Natural killer cell (primary cell): ENCODE data around the gene OR1F1. TPM values are rescaled to one million over a fixed set of nuclear protein-coding genes. Genes with fewer than 3 reads are reported as not detected.

Experiments
- ATAC-seq, 3 donors: fragments of 150-1000 bp in 2 of 3; fragments of 200-7000 bp in 1 of 3; cut with Tn5 transposase; 1 replicate in 1 of 3; 2 replicates in 2 of 3; pipeline ENCODE4 v1.10.0; 2021; ENCODE audit warnings: mild to moderate bottlenecking in 2 of 3, moderate library complexity in 2 of 3
- DNase-seq, 2 donors: peaks; one replicate each; pipeline versions ENCODE4 v3.0.0 to v3.0.0-alpha.2; 2013 to 2021; ENCODE audit warnings: mixed read lengths in 1 of 2
- H3K27ac ChIP-seq: one replicate; pipeline ENCODE4 v1.5.1; 2013; ENCODE audit warnings: mild to moderate bottlenecking, low read length
- H3K27me3 ChIP-seq: one replicate; pipeline ENCODE4 v1.6.1; 2013; ENCODE audit warnings: low read length; ENCODE audit not compliant: control insufficient read depth, insufficient read depth
- H3K36me3 ChIP-seq: one replicate; pipeline ENCODE4 v1.6.1; 2013; ENCODE audit warnings: low read length; ENCODE audit not compliant: control insufficient read depth, insufficient read depth
- H3K4me1 ChIP-seq: one replicate; pipeline ENCODE4 v1.6.1; 2013; ENCODE audit warnings: low read length; ENCODE audit not compliant: control insufficient read depth, insufficient read depth
- H3K4me3 ChIP-seq: one replicate; pipeline ENCODE4 v1.5.1; 2013; ENCODE audit warnings: low read length
- H3K9me3 ChIP-seq: one replicate; pipeline ENCODE4 v1.6.1; 2013; ENCODE audit warnings: low read length; ENCODE audit not compliant: control insufficient read depth, insufficient read depth
- H3K27ac Mint-ChIP-seq, 2 donors: one replicate each; pipeline ENCODE4 v1.8.0; 2022; ENCODE audit warnings: mild to moderate bottlenecking in 2 of 2, mixed read lengths in 2 of 2, moderate library complexity in 1 of 2
- H3K27me3 Mint-ChIP-seq, 2 donors: one replicate each; pipeline ENCODE4 v1.8.0; 2022; ENCODE audit warnings: low read depth in 2 of 2, mixed read lengths in 2 of 2
- H3K36me3 Mint-ChIP-seq: one replicate; pipeline ENCODE4 v1.8.0; 2022; ENCODE audit warnings: mixed read lengths
- H3K4me1 Mint-ChIP-seq, 2 donors: one replicate each; pipeline ENCODE4 v1.8.0; 2022; ENCODE audit warnings: mixed read lengths in 2 of 2
- H3K4me3 Mint-ChIP-seq: one replicate; pipeline ENCODE4 v1.8.0; 2022; ENCODE audit warnings: mild to moderate bottlenecking, moderate library complexity, mixed read lengths
- H3K9me3 Mint-ChIP-seq, 2 donors: one replicate each; pipeline ENCODE4 v1.8.0; 2022; ENCODE audit warnings: mixed read lengths in 2 of 2
- CTCF ChIP-seq: fragments of 200-600 bp; IDR thresholded peaks from one replicate; pipeline ENCODE4 v1.8.0; 2022; ENCODE audit warnings: antibody characterized with exemption
- WGBS: methylation state at CpG from one replicate; pipeline ENCODE4 v1.1.7; 2013; ENCODE audit warnings: missing lambda C conversion rate; ENCODE audit not compliant: insufficient coverage; 5-methylcytosine and 5-hydroxymethylcytosine counted together
- intact Hi-C: fragments of 100-400 bp; cut with micrococcal nuclease; formaldehyde crosslinking; loops from one replicate; pipeline ENCODE4 v1.14.2; 2022
- total RNA-seq, 4 donors: library from RNA; stranded (reverse); fragments of 120-200 nt in 1 of 4; gene quantifications; one replicate each; pipeline versions ENCODE4 v1.2.3 to v1.2.4, GENCODE V29; 2013 to 2022

The OR1F1 gene
- total RNA-seq, 3 donors from 2014 or later (not counting 1 experiment from before 2014, with no cell fraction given): not detected

- H3K36me3 Mint-ChIP-seq: peaks cover 6% of the 10 kb centered on the region
- peaks cover 32 to 34% of the 10 kb centered on the region in 2 donors for H3K4me1 Mint-ChIP-seq
- no peaks in the 10 kb centered on the region for H3K36me3 ChIP-seq
- 51% methylated on average over 36 of the region's 36 CpGs for WGBS
- ATAC-seq: no peak
- DNase-seq: no peak
- TF ChIP-seq CTCF: no peak
- H3K9me3 Mint-ChIP-seq: no peaks in the 10 kb centered on the region
- no peak overlapping the region for H3K27ac Mint-ChIP-seq
- no peak overlapping the region for H3K27ac ChIP-seq
- H3K4me3 ChIP-seq: no peak overlapping the region
- peaks cover 67% of the 10 kb centered on the region for H3K27me3 ChIP-seq
- peaks cover 46 to 51% of the 10 kb centered on the region in 2 donors for H3K27me3 Mint-ChIP-seq
- H3K4me3 Mint-ChIP-seq: no peak overlapping the region
- H3K9me3 ChIP-seq: peaks cover 4% of the 10 kb centered on the region
- intact Hi-C loops: no loop called here
- H3K4me1 ChIP-seq: peaks cover 35% of the 10 kb centered on the region
Observed at GRCh38 chr16:3192476-3193019, 4.5 kb downstream of the OR1F1 start.

GRCh38 chr16:3193221-3194212, 5.5 kb downstream of the OR1F1 start:
- peaks cover 62% of the 10 kb centered on the region for H3K27me3 ChIP-seq

GRCh38 chr16:3194792-3195191, 6.8 kb downstream of the OR1F1 start:
- Mint-ChIP-seq H3K27me3 (peaks cover 39 to 40% of the 10 kb centered on the region in 2 donors), H3K4me3 (no peak overlapping the region), H3K9me3 (no peaks in the 10 kb centered on the region), H3K36me3 (peaks cover 6% of the 10 kb centered on the region), H3K27ac (no peak overlapping the region), H3K4me1 (peaks cover 11 to 12% of the 10 kb centered on the region in 2 donors)
- Histone ChIP-seq H3K27me3 (peaks cover 49% of the 10 kb centered on the region), H3K36me3 (no peaks in the 10 kb centered on the region), H3K4me1 (peaks cover 14% of the 10 kb centered on the region), H3K4me3 (no peak overlapping the region), H3K9me3 (no peaks in the 10 kb centered on the region), H3K27ac (no peak overlapping the region)
- intact Hi-C loops: no loop called here
- DNase-seq (no peak), ATAC-seq (no peak)
- no peak for TF ChIP-seq CTCF
- WGBS: 85% methylated on average over 20 of the region's 20 CpGs

More at GRCh38 chr16:3193221-3194212, 5.5 kb downstream of the OR1F1 start:
- TF ChIP-seq CTCF: no peak
- WGBS: 73% methylated on average over 48 of the region's 49 CpGs
- Mint-ChIP-seq H3K4me3 (no peak overlapping the region), H3K27me3 (peaks cover 40 to 46% of the 10 kb centered on the region in 2 donors), H3K27ac (no peak overlapping the region), H3K9me3 (no peaks in the 10 kb centered on the region), H3K36me3 (peaks cover 6% of the 10 kb centered on the region), H3K4me1 (peaks cover 24% of the 10 kb centered on the region in 2 donors)
- Histone ChIP-seq H3K4me1 (peaks cover 26% of the 10 kb centered on the region), H3K36me3 (no peaks in the 10 kb centered on the region), H3K9me3 (no peaks in the 10 kb centered on the region), H3K27ac (no peak overlapping the region), H3K4me3 (no peak overlapping the region)
- ATAC-seq (no peak), DNase-seq (no peak)
- intact Hi-C loops: no loop called here
